CD14-positive monocyte (primary cell): ENCODE measurements around the gene RNGTT. TPM values are rescaled to one million over a fixed set of nuclear protein-coding genes. Genes with fewer than 3 reads are reported as not detected.

Experiments used
- DNase-seq, 3 donors: peaks; one replicate each; pipeline ENCODE4 v3.0.0-alpha.2; 2011 to 2022
- H2AFZ ChIP-seq: 2 replicates; pipeline ENCODE4 v1.6.0; 2012; ENCODE audit warnings: mild to moderate bottlenecking, low read depth, low read length, inconsistent platforms; ENCODE audit not compliant: insufficient read depth, poor library complexity, severe bottlenecking
- H3K27ac ChIP-seq, 2 donors: 1 replicate in 1 of 2; 2 replicates in 1 of 2; pipeline ENCODE4 v1.5.1; 2012 to 2013; ENCODE audit warnings: low read length in 2 of 2, control low read depth in 1 of 2, inconsistent platforms in 1 of 2, low read depth in 1 of 2, mild to moderate bottlenecking in 1 of 2
- H3K27me3 ChIP-seq, 2 donors: one replicate each; pipeline versions ENCODE4 v1.6.0 to v1.6.1; 2011 to 2013; ENCODE audit warnings: low read length in 2 of 2; ENCODE audit not compliant: control insufficient read depth in 2 of 2, insufficient read depth in 2 of 2
- H3K36me3 ChIP-seq, 2 donors: replicated peaks in 1 of 2; 1 replicate in 1 of 2; 2 replicates in 1 of 2; pipeline versions ENCODE4 v1.5.1 to v1.6.1; 2012 to 2013; ENCODE audit warnings: low read length in 2 of 2, control low read depth in 1 of 2, inconsistent platforms in 1 of 2, mild to moderate bottlenecking in 1 of 2; ENCODE audit not compliant: insufficient read depth in 2 of 2, control insufficient read depth in 1 of 2
- H3K4me1 ChIP-seq, 2 donors: 1 replicate in 1 of 2; 2 replicates in 1 of 2; pipeline versions ENCODE4 v1.5.1 to v1.6.1; 2012 to 2013; ENCODE audit warnings: low read length in 2 of 2, control low read depth in 1 of 2, inconsistent platforms in 1 of 2, mild to moderate bottlenecking in 1 of 2, moderate library complexity in 1 of 2; ENCODE audit not compliant: insufficient read depth in 2 of 2, control insufficient read depth in 1 of 2
- H3K4me2 ChIP-seq: replicated peaks from 2 replicates; pipeline ENCODE3; 2012; ENCODE audit warnings: low read length, moderate library complexity, mild to moderate bottlenecking; ENCODE audit not compliant: poor library complexity, severe bottlenecking; ENCODE audit errors: extremely low read depth
- H3K4me3 ChIP-seq, 3 experiments: fragments of 200-600 bp in 1 of 3; sonication (generic) in 1 of 3; replicated peaks in 1 of 3; 1 replicate in 2 of 3; 2 replicates in 1 of 3; pipeline ENCODE4 v1.5.1; 2011 to 2013; ENCODE audit warnings: low read length in 3 of 3, mild to moderate bottlenecking in 3 of 3, control low read depth in 2 of 3, low read depth in 2 of 3, inconsistent platforms in 1 of 3, moderate library complexity in 1 of 3
- H3K79me2 ChIP-seq: 2 replicates; pipeline ENCODE4 v1.6.0; 2012; ENCODE audit warnings: mild to moderate bottlenecking, control low read depth, inconsistent platforms, low read length, moderate library complexity; ENCODE audit not compliant: insufficient read depth
- H3K9ac ChIP-seq: 2 replicates; pipeline ENCODE4 v1.6.0; 2017; ENCODE audit warnings: low read length, mild to moderate bottlenecking; ENCODE audit not compliant: insufficient read depth, poor library complexity, severe bottlenecking
- H3K9me3 ChIP-seq, 2 donors: replicated peaks in 1 of 2; 1 replicate in 1 of 2; 2 replicates in 1 of 2; pipeline versions ENCODE4 v1.5.1 to v1.6.1; 2012 to 2013; ENCODE audit warnings: low read length in 2 of 2, control low read depth in 1 of 2; ENCODE audit not compliant: control insufficient read depth in 1 of 2, insufficient read depth in 1 of 2
- H4K20me1 ChIP-seq: 2 replicates; pipeline ENCODE4 v1.6.0; 2012; ENCODE audit warnings: mild to moderate bottlenecking, low read length, control low read depth, moderate library complexity; ENCODE audit not compliant: insufficient read depth
- H3K27ac Mint-ChIP-seq, 7 donors: one replicate each; pipeline ENCODE4 v1.8.0; 2020; ENCODE audit warnings: mild to moderate bottlenecking in 7 of 7, mixed read lengths in 7 of 7, moderate library complexity in 6 of 7, inconsistent platforms in 2 of 7
- H3K27me3 Mint-ChIP-seq, 3 donors: one replicate each; pipeline ENCODE4 v1.8.0; 2021 to 2022; ENCODE audit warnings: low read depth in 3 of 3, mild to moderate bottlenecking in 3 of 3, mixed read lengths in 3 of 3, moderate library complexity in 3 of 3, inconsistent platforms in 1 of 3
- H3K36me3 Mint-ChIP-seq, 2 donors: one replicate each; pipeline ENCODE4 v1.8.0; 2020; ENCODE audit warnings: mixed read lengths in 2 of 2, inconsistent platforms in 1 of 2, mild to moderate bottlenecking in 1 of 2
- H3K4me1 Mint-ChIP-seq: one replicate; pipeline ENCODE4 v1.8.0; 2020; ENCODE audit warnings: mild to moderate bottlenecking, mixed read lengths
- H3K4me3 Mint-ChIP-seq, 2 donors: one replicate each; pipeline ENCODE4 v1.8.0; 2020; ENCODE audit warnings: mild to moderate bottlenecking in 2 of 2, mixed read lengths in 2 of 2, moderate library complexity in 1 of 2
- H3K9me3 Mint-ChIP-seq, 7 donors: one replicate each; pipeline ENCODE4 v1.8.0; 2020 to 2022; ENCODE audit warnings: mixed read lengths in 7 of 7, mild to moderate bottlenecking in 6 of 7, moderate library complexity in 6 of 7, inconsistent platforms in 2 of 7
- WGBS: methylation state at CpG from one replicate; pipeline ENCODE4 v1.1.5; 2013; ENCODE audit warnings: missing lambda C conversion rate; ENCODE audit not compliant: insufficient coverage; 5-methylcytosine and 5-hydroxymethylcytosine counted together
- intact Hi-C, 2 donors: fragments of 100-400 bp; cut with micrococcal nuclease; formaldehyde crosslinking; loops; one replicate each; pipeline versions ENCODE4 v1.15.0 to v1.15.1; 2023
- polyA plus RNA-seq, 3 donors: library from polyadenylated mRNA; depleted of rRNA in 1 of 3; unstranded in 2 of 3; stranded (reverse) in 1 of 3; fragments of 300-500 nt in 2 of 3; fragments of >200 nt in 1 of 3; fragmentation: Illumina TruSeq in 2 of 3; gene quantifications; 1 replicate in 2 of 3; 2 replicates in 1 of 3; pipeline ENCODE4 v1.2.3, GENCODE V29; 2012 to 2021
- TF ChIP-seq, protein P1 (sequence below): fragments of 200-600 bp; IDR thresholded peaks from one replicate; pipeline ENCODE4 v1.8.0; 2022; ENCODE audit warnings: antibody characterized with exemption, mild to moderate bottlenecking

The RNGTT gene
- polyA plus RNA-seq, 3 donors, result 2.3 to 8.6 (median 5.8) TPM

DNA sequence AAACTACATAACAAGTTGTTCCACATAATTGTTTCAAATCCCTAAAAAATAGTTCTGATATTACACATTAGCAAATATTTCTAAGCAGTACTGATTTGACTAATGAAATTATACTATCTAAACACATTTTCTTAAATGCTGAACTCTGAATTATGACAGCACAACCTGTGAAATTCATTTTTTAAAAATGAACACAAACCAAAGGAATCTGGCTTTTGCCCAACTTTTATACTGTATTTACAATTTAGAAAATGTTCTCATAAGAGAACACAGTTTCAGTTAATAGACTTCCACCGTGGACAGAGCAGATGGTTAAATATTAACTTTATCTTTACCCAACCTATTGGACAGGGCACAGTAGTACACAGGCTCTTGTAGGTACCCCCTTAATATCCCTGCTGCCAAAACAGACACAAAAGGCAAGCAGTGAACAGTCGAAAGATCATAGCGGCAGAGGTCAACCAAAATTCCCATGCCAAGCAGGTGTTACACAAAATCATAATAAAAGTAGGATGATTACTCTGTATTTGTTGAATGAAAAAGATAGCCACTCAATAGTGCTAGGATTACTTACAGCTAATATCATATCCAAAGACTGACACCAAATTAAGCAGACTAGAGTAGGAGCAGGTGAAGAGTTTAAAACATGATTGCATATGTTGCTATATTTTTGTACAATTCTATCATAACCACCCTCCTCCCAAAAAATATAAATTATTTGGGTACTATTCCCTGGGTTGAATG, 122.5 kb downstream of the RNGTT start:
- Histone ChIP-seq H3K36me3 (peaks cover 4 to 65% of the 10 kb centered on the region in 2 donors), H3K9ac (no peak overlapping the region), H3K9me3 (peaks cover 10 to 12% of the 10 kb centered on the region in 2 donors), H3K27ac (no peak overlapping the region), H4K20me1 (no peaks in the 10 kb centered on the region), H3K79me2 (no peaks in the 10 kb centered on the region), H3K4me3 (no peak overlapping the region), H3K27me3 (no peaks in the 10 kb centered on the region), H3K4me2 (no peak overlapping the region), H3K4me1 (no peaks in the 10 kb centered on the region), H2AFZ (no peak overlapping the region)
- no peak for DNase-seq
- Mint-ChIP-seq H3K4me1 (no peaks in the 10 kb centered on the region), H3K4me3 (no peak overlapping the region), H3K36me3 (peaks cover 42 to 65% of the 10 kb centered on the region in 2 donors), H3K9me3 (peaks cover 7 to 20% (median 10%) of the 10 kb centered on the region in 7 donors), H3K27ac (no peak overlapping the region), H3K27me3 (no peaks in the 10 kb centered on the region)
- intact Hi-C loops, result no loop called here
- TF ChIP-seq, protein P1, sequence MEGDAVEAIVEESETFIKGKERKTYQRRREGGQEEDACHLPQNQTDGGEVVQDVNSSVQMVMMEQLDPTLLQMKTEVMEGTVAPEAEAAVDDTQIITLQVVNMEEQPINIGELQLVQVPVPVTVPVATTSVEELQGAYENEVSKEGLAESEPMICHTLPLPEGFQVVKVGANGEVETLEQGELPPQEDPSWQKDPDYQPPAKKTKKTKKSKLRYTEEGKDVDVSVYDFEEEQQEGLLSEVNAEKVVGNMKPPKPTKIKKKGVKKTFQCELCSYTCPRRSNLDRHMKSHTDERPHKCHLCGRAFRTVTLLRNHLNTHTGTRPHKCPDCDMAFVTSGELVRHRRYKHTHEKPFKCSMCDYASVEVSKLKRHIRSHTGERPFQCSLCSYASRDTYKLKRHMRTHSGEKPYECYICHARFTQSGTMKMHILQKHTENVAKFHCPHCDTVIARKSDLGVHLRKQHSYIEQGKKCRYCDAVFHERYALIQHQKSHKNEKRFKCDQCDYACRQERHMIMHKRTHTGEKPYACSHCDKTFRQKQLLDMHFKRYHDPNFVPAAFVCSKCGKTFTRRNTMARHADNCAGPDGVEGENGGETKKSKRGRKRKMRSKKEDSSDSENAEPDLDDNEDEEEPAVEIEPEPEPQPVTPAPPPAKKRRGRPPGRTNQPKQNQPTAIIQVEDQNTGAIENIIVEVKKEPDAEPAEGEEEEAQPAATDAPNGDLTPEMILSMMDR, result no peak
- no CpG with 5 or more reads among the region's 3 CpGs for WGBS

DNA sequence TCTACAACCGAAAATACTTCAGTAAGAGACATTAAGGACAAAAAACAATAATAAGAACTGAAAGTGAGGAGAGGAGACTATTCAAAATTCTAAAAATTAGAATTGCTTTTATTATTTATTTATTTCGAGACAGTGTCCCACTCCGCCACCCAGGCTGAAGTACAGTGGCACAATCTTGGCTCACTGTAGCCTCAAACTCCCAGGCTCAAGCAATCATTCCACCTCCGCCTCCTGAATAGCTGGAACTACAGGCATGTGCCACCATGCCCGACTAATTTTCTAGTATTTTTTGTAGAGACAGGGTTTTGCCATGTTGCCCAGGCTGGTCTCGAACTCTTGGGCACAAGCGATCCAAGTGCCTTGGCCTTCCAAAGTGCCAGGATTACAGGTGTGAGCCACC, 123.1 kb downstream of the RNGTT start:
- Mint-ChIP-seq H3K4me3 (no peak overlapping the region), H3K36me3 (peaks cover 38 to 60% of the 10 kb centered on the region in 2 donors), H3K9me3 (peaks cover 7 to 24% (median 10%) of the 10 kb centered on the region in 7 donors), H3K27ac (no peak overlapping the region), H3K4me1 (no peaks in the 10 kb centered on the region), H3K27me3 (no peaks in the 10 kb centered on the region)
- Histone ChIP-seq H3K4me1 (no peaks in the 10 kb centered on the region), H3K27me3 (no peaks in the 10 kb centered on the region), H3K4me2 (no peak overlapping the region), H3K9me3 (peaks cover 10 to 16% of the 10 kb centered on the region in 2 donors), H4K20me1 (no peaks in the 10 kb centered on the region), H3K36me3 (peaks cover under 1 to 65% of the 10 kb centered on the region in 2 donors), H3K27ac (no peak overlapping the region), H3K9ac (no peak overlapping the region), H2AFZ (no peak overlapping the region), H3K79me2 (no peaks in the 10 kb centered on the region), H3K4me3 (no peak overlapping the region)
- intact Hi-C loops, result no loop called here
- no peak for DNase-seq
- TF ChIP-seq, protein P1, result no peak
- WGBS, result 100% methylated on average over 1 of the region's 7 CpGs
